ENCODE data around the gene ZCCHC7. TPM values are rescaled to one million over a fixed set of nuclear protein-coding genes. Genes with fewer than 3 reads are reported as not detected.

ZCCHC7 gene
- polyA plus RNA-seq, 3 donors = 8.7 to 12.9 (median 12.5) TPM

DNA sequence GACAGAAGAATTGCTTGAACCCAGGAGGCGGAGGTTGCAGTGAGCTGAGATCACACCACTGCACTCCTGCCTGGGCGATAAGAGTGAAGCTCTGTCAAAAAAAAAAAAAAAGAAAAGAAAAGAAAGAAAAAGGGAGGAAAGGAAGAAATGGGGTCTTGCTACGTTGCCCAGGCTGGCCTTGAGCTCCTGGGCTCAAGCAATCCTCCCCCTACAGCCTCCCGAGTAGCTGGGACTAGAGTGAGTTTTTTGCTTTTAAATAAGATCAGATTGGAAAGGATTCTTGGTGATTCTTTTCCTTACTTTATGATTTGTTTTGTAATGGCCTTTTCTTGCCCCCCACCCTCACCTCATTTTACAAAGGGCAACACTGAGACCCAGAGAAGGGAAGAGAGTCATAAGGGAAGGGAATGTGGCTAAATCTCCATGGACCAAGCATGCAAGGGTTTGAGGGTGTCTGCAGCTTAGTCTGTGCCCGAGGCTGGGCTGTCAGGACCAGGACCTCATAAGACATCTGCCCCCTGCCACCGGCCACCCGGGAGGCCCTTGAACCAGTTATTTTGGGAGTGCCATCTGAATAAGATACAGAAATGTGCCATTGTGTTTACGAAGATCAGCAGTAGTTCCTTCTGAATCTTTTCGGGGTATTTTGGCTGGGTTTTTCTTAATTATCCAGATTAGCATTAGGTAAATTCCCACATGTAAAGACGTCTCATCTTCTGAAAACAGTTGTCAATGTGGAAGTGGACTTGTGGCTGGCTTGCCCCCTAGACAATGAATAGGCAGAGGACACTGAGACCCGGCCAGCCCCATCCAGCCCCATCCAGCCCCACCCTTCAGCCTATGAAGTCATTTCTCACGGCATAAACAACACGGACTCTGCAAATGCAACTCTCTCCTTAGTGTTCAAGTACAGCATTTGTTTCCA, 257.6 kb downstream of the ZCCHC7 start:
- Mint-ChIP-seq H3K27ac (no peak overlapping the region), H3K4me3 (no peak overlapping the region), H3K36me3 (no peaks in the 10 kb centered on the region), H3K4me1 (no peaks in the 10 kb centered on the region), H3K9me3 (no peaks in the 10 kb centered on the region), H3K27me3 (ENCODE audit: low read depth in 3 of 3) (peaks cover 0 to 4% (median 4%) of the 10 kb centered on the region in 3 donors)
- Histone ChIP-seq H3K27me3 (ENCODE audit: control insufficient read depth in 2 of 2, insufficient read depth in 2 of 2, low read length in 2 of 2) (no peaks in the 10 kb centered on the region), H3K9me3 (replicated peaks in 1 of 2; ENCODE audit: control insufficient read depth in 1 of 2, insufficient read depth in 1 of 2, low read length in 2 of 2) (no peaks in the 10 kb centered on the region), H3K4me3 (replicated peaks in 1 of 3; ENCODE audit: low read depth in 2 of 3, low read length in 3 of 3) (no peak overlapping the region), H3K36me3 (replicated peaks in 1 of 2; ENCODE audit: control insufficient read depth in 1 of 2, insufficient read depth in 2 of 2, low read length in 2 of 2) (no peaks in the 10 kb centered on the region), H3K9ac (ENCODE audit: insufficient read depth, low read length, poor library complexity, severe bottlenecking) (no peak overlapping the region), H4K20me1 (ENCODE audit: insufficient read depth, low read length) (no peaks in the 10 kb centered on the region), H3K27ac (ENCODE audit: low read depth in 1 of 2, low read length in 2 of 2) (no peak overlapping the region), H2AFZ (ENCODE audit: insufficient read depth, low read depth, low read length, poor library complexity, severe bottlenecking) (no peak overlapping the region), H3K4me2 (replicated peaks; ENCODE audit: extremely low read depth, low read length, poor library complexity, severe bottlenecking) (no peak overlapping the region), H3K4me1 (ENCODE audit: control insufficient read depth in 1 of 2, insufficient read depth in 2 of 2, low read length in 2 of 2) (no peaks in the 10 kb centered on the region), H3K79me2 (ENCODE audit: insufficient read depth, low read length) (no peaks in the 10 kb centered on the region)
- DNase-seq = no peak
- TF ChIP-seq, protein P1, sequence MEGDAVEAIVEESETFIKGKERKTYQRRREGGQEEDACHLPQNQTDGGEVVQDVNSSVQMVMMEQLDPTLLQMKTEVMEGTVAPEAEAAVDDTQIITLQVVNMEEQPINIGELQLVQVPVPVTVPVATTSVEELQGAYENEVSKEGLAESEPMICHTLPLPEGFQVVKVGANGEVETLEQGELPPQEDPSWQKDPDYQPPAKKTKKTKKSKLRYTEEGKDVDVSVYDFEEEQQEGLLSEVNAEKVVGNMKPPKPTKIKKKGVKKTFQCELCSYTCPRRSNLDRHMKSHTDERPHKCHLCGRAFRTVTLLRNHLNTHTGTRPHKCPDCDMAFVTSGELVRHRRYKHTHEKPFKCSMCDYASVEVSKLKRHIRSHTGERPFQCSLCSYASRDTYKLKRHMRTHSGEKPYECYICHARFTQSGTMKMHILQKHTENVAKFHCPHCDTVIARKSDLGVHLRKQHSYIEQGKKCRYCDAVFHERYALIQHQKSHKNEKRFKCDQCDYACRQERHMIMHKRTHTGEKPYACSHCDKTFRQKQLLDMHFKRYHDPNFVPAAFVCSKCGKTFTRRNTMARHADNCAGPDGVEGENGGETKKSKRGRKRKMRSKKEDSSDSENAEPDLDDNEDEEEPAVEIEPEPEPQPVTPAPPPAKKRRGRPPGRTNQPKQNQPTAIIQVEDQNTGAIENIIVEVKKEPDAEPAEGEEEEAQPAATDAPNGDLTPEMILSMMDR (IDR thresholded peaks at IDR 0.05) = no peak
- 94% methylated on average over 4 of the region's 13 CpGs for WGBS (ENCODE audit: insufficient coverage)
- intact Hi-C loops (cut with micrococcal nuclease) = no loop called here

DNA sequence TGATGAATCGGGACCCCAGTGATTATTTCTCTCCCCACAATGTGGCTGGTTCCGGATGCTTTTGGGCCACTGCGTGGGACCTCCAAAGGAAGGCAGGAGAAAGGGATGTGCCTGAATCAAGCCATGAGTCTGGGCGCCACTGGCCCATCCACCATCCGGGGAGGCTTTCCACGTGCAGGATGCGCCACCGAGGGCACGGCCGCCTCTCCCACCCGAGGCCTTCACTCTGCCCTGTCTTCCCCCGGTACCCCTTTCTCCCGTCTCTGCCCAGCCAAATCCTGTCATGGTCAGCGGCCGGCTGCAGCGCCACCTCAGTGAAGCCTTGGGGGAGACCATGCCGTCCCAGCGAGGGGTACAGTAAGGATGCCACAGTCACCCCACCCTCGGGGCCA, 258.2 kb downstream of the ZCCHC7 start:
- Mint-ChIP-seq H3K9me3 (no peaks in the 10 kb centered on the region), H3K4me3 (peak overlapping the region in 1 of 2 donors; percentile 30), H3K27ac (no peak overlapping the region), H3K36me3 (no peaks in the 10 kb centered on the region), H3K27me3 (ENCODE audit: low read depth in 3 of 3) (peaks cover 0 to 4% (median 0%) of the 10 kb centered on the region in 3 donors), H3K4me1 (no peaks in the 10 kb centered on the region)
- Histone ChIP-seq H3K27me3 (ENCODE audit: control insufficient read depth in 2 of 2, insufficient read depth in 2 of 2, low read length in 2 of 2) (no peaks in the 10 kb centered on the region), H3K9me3 (replicated peaks in 1 of 2; ENCODE audit: control insufficient read depth in 1 of 2, insufficient read depth in 1 of 2, low read length in 2 of 2) (no peaks in the 10 kb centered on the region), H3K27ac (ENCODE audit: low read depth in 1 of 2, low read length in 2 of 2) (no peak overlapping the region), H3K9ac (ENCODE audit: insufficient read depth, low read length, poor library complexity, severe bottlenecking) (no peak overlapping the region), H3K4me1 (ENCODE audit: control insufficient read depth in 1 of 2, insufficient read depth in 2 of 2, low read length in 2 of 2) (no peaks in the 10 kb centered on the region), H3K36me3 (replicated peaks in 1 of 2; ENCODE audit: control insufficient read depth in 1 of 2, insufficient read depth in 2 of 2, low read length in 2 of 2) (no peaks in the 10 kb centered on the region), H2AFZ (ENCODE audit: insufficient read depth, low read depth, low read length, poor library complexity, severe bottlenecking) (no peak overlapping the region), H3K4me2 (replicated peaks; ENCODE audit: extremely low read depth, low read length, poor library complexity, severe bottlenecking) (no peak overlapping the region), H3K79me2 (ENCODE audit: insufficient read depth, low read length) (no peaks in the 10 kb centered on the region), H3K4me3 (replicated peaks in 1 of 3; ENCODE audit: low read depth in 2 of 3, low read length in 3 of 3) (no peak overlapping the region), H4K20me1 (ENCODE audit: insufficient read depth, low read length) (no peaks in the 10 kb centered on the region)
- no peak for DNase-seq
- WGBS (ENCODE audit: insufficient coverage) = 97% methylated on average over 18 of the region's 19 CpGs
- TF ChIP-seq, protein P1 (IDR thresholded peaks at IDR 0.05) = no peak
- intact Hi-C loops (cut with micrococcal nuclease) = no loop called here
